Cardiac muscle cell (in vitro differentiated cells and primary cell): Measurements from ENCODE around the gene PRND. TPM values are rescaled to one million over a fixed set of nuclear protein-coding genes. Genes with fewer than 3 reads are reported as not detected.

Source experiments
- DNase-seq, 2 donors: peaks; one replicate each; pipeline versions ENCODE4 v3.0.0 to v3.0.0-alpha.2; 2010 to 2017; ENCODE audit warnings: low read depth in 1 of 2, low spot score in 1 of 2
- H3K27ac ChIP-seq: fragments of 200-600 bp; sonication (generic); 2 replicates; pipeline ENCODE4 v1.5.1; 2016
- H3K27me3 ChIP-seq: fragments of 200-600 bp; sonication (generic); 2 replicates; pipeline ENCODE4 v1.6.0; 2016; ENCODE audit warnings: control low read depth
- H3K36me3 ChIP-seq: fragments of 200-600 bp; sonication (generic); 2 replicates; pipeline ENCODE4 v1.5.1; 2016; ENCODE audit warnings: control low read depth
- H3K4me1 ChIP-seq: fragments of 200-600 bp; sonication (generic); 2 replicates; pipeline ENCODE4 v1.8.1; 2017; ENCODE audit warnings: low read depth, mild to moderate bottlenecking, mixed run types
- H3K4me3 ChIP-seq: fragments of 200-600 bp; sonication (generic); 2 replicates; pipeline ENCODE4 v1.5.1; 2016; ENCODE audit warnings: mild to moderate bottlenecking
- H3K9me3 ChIP-seq: fragments of 200-600 bp; sonication (generic); 2 replicates; pipeline ENCODE4 v1.5.1; 2017; ENCODE audit warnings: low read depth, mild to moderate bottlenecking, control low read depth
- CTCF ChIP-seq: IDR thresholded peaks from 2 replicates; pipeline ENCODE4 v1.5.1; 2012; ENCODE audit warnings: low read depth, mild to moderate bottlenecking, low read length
- polyA plus RNA-seq: library from polyadenylated mRNA; unstranded; fragments of >200 nt; fragmentation: Nextera tagmentation; extraction: Ambion mirVana; gene quantifications from 2 replicates; pipeline ENCODE4 v1.2.1, GENCODE V29; 2016
- total RNA-seq: library from RNA; depleted of rRNA; stranded (reverse); fragments of >200 nt; gene quantifications from 2 replicates; pipeline ENCODE4 v1.2.3, GENCODE V29; 2016

Gene PRND
- total and polyA plus RNA-seq, 2 experiments from 2014 or later: 0.39 TPM; not detected in 1

- peaks cover 21% of the 10 kb centered on the region for H3K4me1 ChIP-seq
- H3K27me3 ChIP-seq: no peaks in the 10 kb centered on the region
- peak overlapping the region; percentile 77 for H3K27ac ChIP-seq
- no peaks in the 10 kb centered on the region for H3K9me3 ChIP-seq
- peak in 1 of 2 donors; percentile 73 for DNase-seq
- no peak for TF ChIP-seq CTCF
- H3K4me3 ChIP-seq: no peak overlapping the region
- no peaks in the 10 kb centered on the region for H3K36me3 ChIP-seq
Measured at GRCh38 chr20:4681401-4681800, 40.3 kb upstream of the PRND start.

GRCh38 chr20:4681991-4682401, 39.7 kb upstream of the PRND start:
- peak in 1 of 2 donors; percentile 71 for DNase-seq
- H3K4me1 ChIP-seq: peaks cover 21% of the 10 kb centered on the region
- H3K4me3 ChIP-seq: no peak overlapping the region
- H3K9me3 ChIP-seq: no peaks in the 10 kb centered on the region
- peak overlapping the region; percentile 77 for H3K27ac ChIP-seq
- H3K27me3 ChIP-seq: no peaks in the 10 kb centered on the region
- no peak for TF ChIP-seq CTCF
- no peaks in the 10 kb centered on the region for H3K36me3 ChIP-seq

- DNase-seq: no peak
- Histone ChIP-seq H3K27ac (no peak overlapping the region), H3K4me1 (peaks cover 25% of the 10 kb centered on the region), H3K36me3 (no peaks in the 10 kb centered on the region), H3K4me3 (no peak overlapping the region), H3K27me3 (no peaks in the 10 kb centered on the region), H3K9me3 (no peaks in the 10 kb centered on the region)
- TF ChIP-seq CTCF: no peak
Measured at GRCh38 chr20:4682682-4683081, 39.0 kb upstream of the PRND start.

- H3K4me1 ChIP-seq: peaks cover 30% of the 10 kb centered on the region
- no peaks in the 10 kb centered on the region for H3K9me3 ChIP-seq
- H3K27me3 ChIP-seq: no peaks in the 10 kb centered on the region
- no peak for TF ChIP-seq CTCF
- no peak for DNase-seq
- no peaks in the 10 kb centered on the region for H3K36me3 ChIP-seq
- H3K4me3 ChIP-seq: no peak overlapping the region
- H3K27ac ChIP-seq: no peak overlapping the region
Measured at GRCh38 chr20:4683261-4683660, 38.4 kb upstream of the PRND start.

- no peaks in the 10 kb centered on the region for H3K9me3 ChIP-seq
- H3K27ac ChIP-seq: no peak overlapping the region
- H3K36me3 ChIP-seq: no peaks in the 10 kb centered on the region
- no peaks in the 10 kb centered on the region for H3K27me3 ChIP-seq
- DNase-seq: peak; percentile 22 to 76
- TF ChIP-seq CTCF: peak; percentile 27
- peaks cover 32% of the 10 kb centered on the region for H3K4me1 ChIP-seq
- no peak overlapping the region for H3K4me3 ChIP-seq
Measured at GRCh38 chr20:4684837-4685413, 36.8 kb upstream of the PRND start.

- no peaks in the 10 kb centered on the region for H3K9me3 ChIP-seq
- H3K36me3 ChIP-seq: no peaks in the 10 kb centered on the region
- TF ChIP-seq CTCF: no peak
- peak overlapping the region; percentile 56 for H3K4me3 ChIP-seq
- peak overlapping the region; percentile 87 for H3K27ac ChIP-seq
- H3K27me3 ChIP-seq: no peaks in the 10 kb centered on the region
- H3K4me1 ChIP-seq: peaks cover 24% of the 10 kb centered on the region
- no peak for DNase-seq
Measured at GRCh38 chr20:4685923-4686221, 35.8 kb upstream of the PRND start.
